A673 (cell line): Measurements from ENCODE around the gene ROS1.

ENCODE experiments used
- CTCF ChIP-seq: fragments of 300-800, 200-600 bp; sonication (generic); conservative IDR thresholded peaks from 2 replicates; pipeline ENCODE4 v1.5.1; 2017; ENCODE audit warnings: low read depth, mild to moderate bottlenecking, antibody characterized with exemption, low read length, moderate library complexity, mixed read lengths
- EZH2 ChIP-seq: fragments of 200-600 bp; sonication (generic); IDR thresholded peaks from 2 replicates; pipeline ENCODE4 v1.6.1; 2017; ENCODE audit warnings: borderline replicate concordance, low read depth, mild to moderate bottlenecking, mixed read lengths, antibody characterized with exemption, low read length; ENCODE audit not compliant: poor library complexity, severe bottlenecking

DNA sequence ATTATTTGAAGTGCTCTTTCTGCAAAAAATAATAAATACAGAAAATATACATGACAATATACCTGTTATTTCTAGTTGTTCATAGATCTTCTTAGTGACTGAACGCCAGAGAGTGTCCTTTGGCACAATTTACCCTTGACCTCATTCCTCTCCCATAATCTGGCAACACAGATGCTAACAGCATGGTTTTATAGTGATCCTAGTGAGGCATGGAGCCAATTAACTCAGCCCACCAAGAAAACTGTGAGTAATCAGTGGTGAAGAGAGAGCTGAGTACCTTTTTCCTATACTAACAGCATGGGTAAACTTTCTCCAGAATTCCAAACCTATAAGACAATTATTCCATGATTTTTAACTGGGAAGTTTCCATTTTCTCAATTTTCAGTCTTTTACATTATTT, 99.3 kb downstream of the ROS1 start:
- TF ChIP-seq CTCF = no peak
- TF ChIP-seq EZH2 = no peak
